Measurements from ENCODE around the gene SLC16A12.
"Not testable (repeated sequence)": the region's sequence is repeated elsewhere in the genome, so short reads cannot be mapped to it uniquely, and the experiment has no call there.

Gene SLC16A12

GRCh38 chr10:89548673-89549072 lies 13.3 kb upstream of the SLC16A12 start:
- POLR2A ChIA-PET: no interaction called here

DNA sequence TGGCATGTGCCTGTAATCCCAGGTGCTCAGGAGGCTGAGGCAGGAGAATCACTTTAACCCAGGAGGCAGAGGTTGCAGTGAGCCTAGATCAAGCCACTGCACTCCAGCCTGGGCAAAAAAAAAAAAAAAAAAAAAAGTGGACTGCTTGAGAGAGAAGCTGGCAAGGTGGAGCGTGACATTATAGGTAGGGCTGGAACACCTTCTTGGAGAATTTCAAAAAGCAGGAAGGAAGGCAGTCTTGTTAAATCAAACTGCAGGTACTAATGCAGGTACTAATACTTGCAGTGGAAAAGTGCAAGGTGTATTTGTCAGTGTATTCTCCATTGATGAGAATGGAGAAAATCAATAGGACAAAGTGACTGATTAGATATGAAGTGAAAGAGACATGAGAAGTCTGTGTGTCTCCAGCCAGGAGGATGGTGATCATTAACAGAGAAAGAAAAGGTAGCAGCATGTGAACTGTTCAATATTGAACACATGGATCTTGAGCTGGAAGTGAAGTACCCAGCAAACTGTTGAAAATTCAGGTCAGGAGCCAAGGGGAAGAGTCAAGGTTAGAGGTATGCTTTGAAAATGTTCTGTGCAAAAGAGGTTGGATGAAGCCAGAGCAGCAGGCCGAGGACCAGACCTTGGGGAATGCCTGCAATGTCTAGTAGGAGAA lies 12.6 kb upstream of the SLC16A12 start:
- H3K4me3 ChIP-seq (ENCODE audit: control insufficient read depth in 1 of 7, extremely low read depth in 1 of 7, insufficient read depth in 4 of 7, low read depth in 2 of 7, low read length in 6 of 7): no peak overlapping the region
- H3K27me3 ChIP-seq (replicated peaks in 2 of 5; ENCODE audit: control insufficient read depth in 4 of 5, insufficient read depth in 5 of 5, low read length in 4 of 5): no peaks in the 10 kb centered on the region
- 81% methylated on average over 2 of the region's 2 CpGs for WGBS (ENCODE audit: insufficient coverage)
- POLR2A ChIA-PET: interaction anchor here (0.6 kb wide), 1 partner anchor 8 kb away, joined by 3 read pairs; no protein-coding TSS in a partner anchor
- no peaks in the 10 kb centered on the region for H3K4me1 ChIP-seq (ENCODE audit: control extremely low read depth in 1 of 4, control insufficient read depth in 4 of 4, insufficient read depth in 4 of 4, low read length in 3 of 4)
- CTCF ChIA-PET: no interaction called here
- H3K27ac ChIP-seq (ENCODE audit: insufficient read depth in 1 of 2, low read depth in 1 of 2, low read length in 2 of 2, poor library complexity in 1 of 2, severe bottlenecking in 2 of 2): no peak overlapping the region
- H3K9me3 ChIP-seq (ENCODE audit: control extremely low read depth in 1 of 5, control insufficient read depth in 4 of 5, insufficient read depth in 2 of 5, low read depth in 1 of 5, low read length in 4 of 5): peaks cover 0 to 2% (median 0%) of the 10 kb centered on the region in 5 experiments
- DNase-seq: no peak
- H3K36me3 ChIP-seq (ENCODE audit: control insufficient read depth in 4 of 4, insufficient read depth in 4 of 4, low read length in 3 of 4): no peaks in the 10 kb centered on the region

More at GRCh38 chr10:89548673-89549072, 13.3 kb upstream of the SLC16A12 start:
- CTCF ChIA-PET: no interaction called here
- WGBS (ENCODE audit: insufficient coverage): 85% methylated on average over 6 of the region's 6 CpGs
- Histone ChIP-seq H3K27me3 (replicated peaks in 2 of 5; ENCODE audit: control insufficient read depth in 4 of 5, insufficient read depth in 5 of 5, low read length in 4 of 5) (no peaks in the 10 kb centered on the region), H3K4me1 (ENCODE audit: control extremely low read depth in 1 of 4, control insufficient read depth in 4 of 4, insufficient read depth in 4 of 4, low read length in 3 of 4) (no peaks in the 10 kb centered on the region), H3K9me3 (ENCODE audit: control extremely low read depth in 1 of 5, control insufficient read depth in 4 of 5, insufficient read depth in 2 of 5, low read depth in 1 of 5, low read length in 4 of 5) (peaks cover 0 to 2% (median 0%) of the 10 kb centered on the region in 5 experiments), H3K4me3 (ENCODE audit: control insufficient read depth in 1 of 7, extremely low read depth in 1 of 7, insufficient read depth in 4 of 7, low read depth in 2 of 7, low read length in 6 of 7) (no peak overlapping the region), H3K27ac (ENCODE audit: insufficient read depth in 1 of 2, low read depth in 1 of 2, low read length in 2 of 2, poor library complexity in 1 of 2, severe bottlenecking in 2 of 2) (no peak overlapping the region), H3K36me3 (ENCODE audit: control insufficient read depth in 4 of 4, insufficient read depth in 4 of 4, low read length in 3 of 4) (no peaks in the 10 kb centered on the region)
- DNase-seq: no peak

GRCh38 chr10:89546651-89547050 lies 11.3 kb upstream of the SLC16A12 start:
- POLR2A ChIA-PET; H3K27me3 ChIP-seq (replicated peaks in 2 of 5; ENCODE audit: control insufficient read depth in 4 of 5, insufficient read depth in 5 of 5, low read length in 4 of 5); H3K36me3 ChIP-seq (ENCODE audit: control insufficient read depth in 4 of 4, insufficient read depth in 4 of 4, low read length in 3 of 4); H3K27ac ChIP-seq (ENCODE audit: insufficient read depth in 1 of 2, low read depth in 1 of 2, low read length in 2 of 2, poor library complexity in 1 of 2, severe bottlenecking in 2 of 2); H3K4me1 ChIP-seq (ENCODE audit: control extremely low read depth in 1 of 4, control insufficient read depth in 4 of 4, insufficient read depth in 4 of 4, low read length in 3 of 4); CTCF ChIA-PET; H3K9me3 ChIP-seq (ENCODE audit: control extremely low read depth in 1 of 5, control insufficient read depth in 4 of 5, insufficient read depth in 2 of 5, low read depth in 1 of 5, low read length in 4 of 5); H3K4me3 ChIP-seq (ENCODE audit: control insufficient read depth in 1 of 7, extremely low read depth in 1 of 7, insufficient read depth in 4 of 7, low read depth in 2 of 7, low read length in 6 of 7); DNase-seq: not testable (repeated sequence)
- WGBS (ENCODE audit: insufficient coverage): no CpG with 5 or more reads among the region's 1 CpG

DNA sequence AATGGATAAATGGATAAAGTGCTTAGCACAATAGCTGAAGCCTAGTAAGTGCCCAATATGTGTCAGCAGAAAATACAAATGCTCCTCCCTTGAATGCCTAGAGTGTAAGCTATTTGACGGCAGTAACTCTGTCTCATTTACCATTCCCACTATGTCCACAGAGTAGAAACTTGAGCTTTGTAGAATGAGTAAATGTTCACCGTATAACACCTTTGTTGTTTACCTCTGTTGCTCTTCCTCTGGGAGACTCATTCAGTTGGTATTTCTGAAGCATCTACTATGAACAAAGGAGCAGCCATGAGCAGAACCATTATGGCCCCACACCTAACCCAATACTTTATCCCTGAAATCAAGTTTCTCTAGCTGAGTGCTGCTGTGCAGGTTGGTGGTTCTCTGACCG lies 8.4 kb upstream of the SLC16A12 start:
- H3K27me3 ChIP-seq (replicated peaks in 2 of 5; ENCODE audit: control insufficient read depth in 4 of 5, insufficient read depth in 5 of 5, low read length in 4 of 5): peaks cover 0 to 9% (median 5%) of the 10 kb centered on the region in 5 experiments
- H3K36me3 ChIP-seq (ENCODE audit: control insufficient read depth in 4 of 4, insufficient read depth in 4 of 4, low read length in 3 of 4): no peaks in the 10 kb centered on the region
- ChIA-PET POLR2A (no interaction called here), CTCF (no interaction called here)
- peaks cover 0 to 2% (median 0%) of the 10 kb centered on the region in 5 experiments for H3K9me3 ChIP-seq (ENCODE audit: control extremely low read depth in 1 of 5, control insufficient read depth in 4 of 5, insufficient read depth in 2 of 5, low read depth in 1 of 5, low read length in 4 of 5)
- no CpG with 5 or more reads among the region's 3 CpGs for WGBS (ENCODE audit: insufficient coverage)
- H3K27ac ChIP-seq (ENCODE audit: insufficient read depth in 1 of 2, low read depth in 1 of 2, low read length in 2 of 2, poor library complexity in 1 of 2, severe bottlenecking in 2 of 2): no peak overlapping the region
- no peak overlapping the region for H3K4me3 ChIP-seq (ENCODE audit: control insufficient read depth in 1 of 7, extremely low read depth in 1 of 7, insufficient read depth in 4 of 7, low read depth in 2 of 7, low read length in 6 of 7)
- H3K4me1 ChIP-seq (ENCODE audit: control extremely low read depth in 1 of 4, control insufficient read depth in 4 of 4, insufficient read depth in 4 of 4, low read length in 3 of 4): no peaks in the 10 kb centered on the region
- no peak for DNase-seq

- DNase-seq: no peak
- Histone ChIP-seq H3K4me1 (ENCODE audit: control extremely low read depth in 1 of 4, control insufficient read depth in 4 of 4, insufficient read depth in 4 of 4, low read length in 3 of 4) (peaks cover 0 to 5% (median 4%) of the 10 kb centered on the region in 4 experiments), H3K4me3 (ENCODE audit: control insufficient read depth in 1 of 7, extremely low read depth in 1 of 7, insufficient read depth in 4 of 7, low read depth in 2 of 7, low read length in 6 of 7) (no peak overlapping the region), H3K27me3 (replicated peaks in 2 of 5; ENCODE audit: control insufficient read depth in 4 of 5, insufficient read depth in 5 of 5, low read length in 4 of 5) (peaks cover 9 to 43% (median 21%) of the 10 kb centered on the region in 5 experiments), H3K27ac (ENCODE audit: insufficient read depth in 1 of 2, low read depth in 1 of 2, low read length in 2 of 2, poor library complexity in 1 of 2, severe bottlenecking in 2 of 2) (no peak overlapping the region), H3K9me3 (ENCODE audit: control extremely low read depth in 1 of 5, control insufficient read depth in 4 of 5, insufficient read depth in 2 of 5, low read depth in 1 of 5, low read length in 4 of 5) (peaks cover 0 to 2% (median 0%) of the 10 kb centered on the region in 5 experiments), H3K36me3 (ENCODE audit: control insufficient read depth in 4 of 4, insufficient read depth in 4 of 4, low read length in 3 of 4) (no peaks in the 10 kb centered on the region)
- ChIA-PET POLR2A (no interaction called here), CTCF (interaction anchor here (0.6 to 0.7 kb wide), 2 partner anchors 90 to 96 kb away, joined by 3 read pairs; no protein-coding TSS in a partner anchor)
- WGBS (ENCODE audit: insufficient coverage): 100% methylated on average over 3 of the region's 4 CpGs
Measured at GRCh38 chr10:89540420-89540949, 5.1 kb upstream of the SLC16A12 start.

DNA sequence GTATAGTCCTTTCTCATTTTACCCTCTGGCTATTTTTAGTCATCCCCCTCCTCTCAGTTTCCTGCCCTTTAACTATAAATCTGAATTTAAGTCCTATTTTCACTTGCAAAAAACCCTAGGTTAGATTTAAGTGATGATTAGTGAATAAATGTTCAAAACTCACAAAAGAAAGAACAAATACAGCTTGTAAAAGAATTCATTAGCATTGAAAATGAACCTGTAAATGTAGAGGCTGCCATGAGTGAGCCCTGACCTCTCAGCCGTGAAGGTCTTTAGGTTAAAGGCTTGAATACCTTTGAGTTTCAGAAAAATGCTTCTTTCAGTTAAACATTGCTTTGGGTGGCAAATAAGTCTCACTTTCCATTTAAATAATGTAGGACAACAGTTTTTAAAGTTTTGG lies 2.0 kb upstream of the SLC16A12 start:
- no peak for DNase-seq
- WGBS (ENCODE audit: insufficient coverage): no CpG with 5 or more reads among the region's 1 CpG
- peaks cover 0 to 13% (median 10%) of the 10 kb centered on the region in 4 experiments for H3K4me1 ChIP-seq (ENCODE audit: control extremely low read depth in 1 of 4, control insufficient read depth in 4 of 4, insufficient read depth in 4 of 4, low read length in 3 of 4)
- no peak overlapping the region for H3K27ac ChIP-seq (ENCODE audit: insufficient read depth in 1 of 2, low read depth in 1 of 2, low read length in 2 of 2, poor library complexity in 1 of 2, severe bottlenecking in 2 of 2)
- ChIA-PET CTCF (interaction anchor here (0.9 kb wide), 1 partner anchor 27 kb away, joined by 3 read pairs; no protein-coding TSS in a partner anchor), POLR2A (no interaction called here)
- peaks cover 16 to 71% (median 45%) of the 10 kb centered on the region in 5 experiments for H3K27me3 ChIP-seq (replicated peaks in 2 of 5; ENCODE audit: control insufficient read depth in 4 of 5, insufficient read depth in 5 of 5, low read length in 4 of 5)
- H3K36me3 ChIP-seq (ENCODE audit: control insufficient read depth in 4 of 4, insufficient read depth in 4 of 4, low read length in 3 of 4): no peaks in the 10 kb centered on the region
- H3K4me3 ChIP-seq (ENCODE audit: control insufficient read depth in 1 of 7, extremely low read depth in 1 of 7, insufficient read depth in 4 of 7, low read depth in 2 of 7, low read length in 6 of 7): no peak overlapping the region
- peaks cover 0 to 2% (median 0%) of the 10 kb centered on the region in 5 experiments for H3K9me3 ChIP-seq (ENCODE audit: control extremely low read depth in 1 of 5, control insufficient read depth in 4 of 5, insufficient read depth in 2 of 5, low read depth in 1 of 5, low read length in 4 of 5)

GRCh38 chr10:89536013-89536354 lies 590 bp upstream of the SLC16A12 start:
- Histone ChIP-seq H3K27ac (ENCODE audit: insufficient read depth in 1 of 2, low read depth in 1 of 2, low read length in 2 of 2, poor library complexity in 1 of 2, severe bottlenecking in 2 of 2) (no peak overlapping the region), H3K27me3 (replicated peaks in 2 of 5; ENCODE audit: control insufficient read depth in 4 of 5, insufficient read depth in 5 of 5, low read length in 4 of 5) (peaks cover 16 to 84% (median 52%) of the 10 kb centered on the region in 5 experiments), H3K4me1 (ENCODE audit: control extremely low read depth in 1 of 4, control insufficient read depth in 4 of 4, insufficient read depth in 4 of 4, low read length in 3 of 4) (peaks cover 0 to 13% (median 10%) of the 10 kb centered on the region in 4 experiments), H3K9me3 (ENCODE audit: control extremely low read depth in 1 of 5, control insufficient read depth in 4 of 5, insufficient read depth in 2 of 5, low read depth in 1 of 5, low read length in 4 of 5) (peaks cover 0 to 2% (median 0%) of the 10 kb centered on the region in 5 experiments), H3K36me3 (ENCODE audit: control insufficient read depth in 4 of 4, insufficient read depth in 4 of 4, low read length in 3 of 4) (no peaks in the 10 kb centered on the region), H3K4me3 (ENCODE audit: control insufficient read depth in 1 of 7, extremely low read depth in 1 of 7, insufficient read depth in 4 of 7, low read depth in 2 of 7, low read length in 6 of 7) (peak overlapping the region in 3 of 7 experiments; percentile 49 to 62 (median 55))
- no peak for DNase-seq
- 17% methylated on average over 15 of the region's 16 CpGs for WGBS (ENCODE audit: insufficient coverage)
- ChIA-PET POLR2A (interaction anchor here (1.1 kb wide), 1 partner anchor 41 kb away, joined by 3 read pairs; no protein-coding TSS in a partner anchor), CTCF (interaction anchor here (1.2 kb wide), 1 partner anchor 58 kb away, joined by 3 read pairs; no protein-coding TSS in a partner anchor)
